IPS-18c (cell line): ENCODE data around the gene MATN1.
"Not testable (repeated sequence)": the region's sequence is repeated elsewhere in the genome, so short reads cannot be mapped to it uniquely, and the experiment has no call there.

Source experiments
- H3K4me3 ChIP-seq: 2 replicates; pipeline ENCODE4 v1.7.0; 2013; ENCODE audit warnings: low read depth, mild to moderate bottlenecking, low read length, moderate library complexity; ENCODE audit not compliant: insufficient read depth
- H3K9me3 ChIP-seq: one replicate; pipeline ENCODE4 v1.6.1; 2013; ENCODE audit warnings: mild to moderate bottlenecking, low read length, moderate library complexity; ENCODE audit not compliant: control insufficient read depth, insufficient read depth

MATN1 gene, protein sequence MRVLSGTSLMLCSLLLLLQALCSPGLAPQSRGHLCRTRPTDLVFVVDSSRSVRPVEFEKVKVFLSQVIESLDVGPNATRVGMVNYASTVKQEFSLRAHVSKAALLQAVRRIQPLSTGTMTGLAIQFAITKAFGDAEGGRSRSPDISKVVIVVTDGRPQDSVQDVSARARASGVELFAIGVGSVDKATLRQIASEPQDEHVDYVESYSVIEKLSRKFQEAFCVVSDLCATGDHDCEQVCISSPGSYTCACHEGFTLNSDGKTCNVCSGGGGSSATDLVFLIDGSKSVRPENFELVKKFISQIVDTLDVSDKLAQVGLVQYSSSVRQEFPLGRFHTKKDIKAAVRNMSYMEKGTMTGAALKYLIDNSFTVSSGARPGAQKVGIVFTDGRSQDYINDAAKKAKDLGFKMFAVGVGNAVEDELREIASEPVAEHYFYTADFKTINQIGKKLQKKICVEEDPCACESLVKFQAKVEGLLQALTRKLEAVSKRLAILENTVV

GRCh38 chr1:30723331-30723755 is at the start of gene MATN1:
Gene MATN1, minus strand, starts transcription at chr1:30723585. Its CDS starts 34 bp downstream, at chr1:30723551.
- no peak within 1 kb of the TSS for H3K4me3 ChIP-seq
- H3K9me3 ChIP-seq = no peaks in the 10 kb centered on the region

- no peaks in the 10 kb centered on the region for H3K9me3 ChIP-seq
- H3K4me3 ChIP-seq = no peak overlapping the region
These were observed 47.6 kb upstream of the MATN1 start for GRCh38 chr1:30771005-30771404.

DNA sequence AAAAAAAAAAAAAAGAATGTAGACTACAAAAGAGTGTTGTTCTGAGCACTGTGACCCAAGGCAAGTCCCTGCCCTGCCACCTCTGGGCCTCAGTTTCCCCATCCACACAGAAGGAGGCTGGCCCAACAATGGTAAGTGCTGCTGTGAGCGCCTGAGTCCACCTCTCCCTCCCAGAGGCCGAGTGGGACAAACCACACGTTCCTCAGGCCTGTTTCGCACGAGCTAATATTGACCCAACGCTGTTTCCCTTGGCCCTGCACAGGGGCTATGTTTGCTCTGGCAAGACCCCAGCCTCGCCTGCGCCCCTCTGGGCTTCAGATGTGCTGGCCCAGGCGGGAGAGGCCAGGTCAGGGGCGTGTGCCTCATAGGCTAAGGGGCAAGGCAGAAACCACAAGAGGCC is 46.8 kb upstream of the MATN1 start:
- H3K9me3 ChIP-seq = no peaks in the 10 kb centered on the region
- no peak overlapping the region for H3K4me3 ChIP-seq

- Histone ChIP-seq H3K4me3 (no peak overlapping the region), H3K9me3 (no peaks in the 10 kb centered on the region)
These were observed 45.7 kb upstream of the MATN1 start for GRCh38 chr1:30768830-30769718.

DNA sequence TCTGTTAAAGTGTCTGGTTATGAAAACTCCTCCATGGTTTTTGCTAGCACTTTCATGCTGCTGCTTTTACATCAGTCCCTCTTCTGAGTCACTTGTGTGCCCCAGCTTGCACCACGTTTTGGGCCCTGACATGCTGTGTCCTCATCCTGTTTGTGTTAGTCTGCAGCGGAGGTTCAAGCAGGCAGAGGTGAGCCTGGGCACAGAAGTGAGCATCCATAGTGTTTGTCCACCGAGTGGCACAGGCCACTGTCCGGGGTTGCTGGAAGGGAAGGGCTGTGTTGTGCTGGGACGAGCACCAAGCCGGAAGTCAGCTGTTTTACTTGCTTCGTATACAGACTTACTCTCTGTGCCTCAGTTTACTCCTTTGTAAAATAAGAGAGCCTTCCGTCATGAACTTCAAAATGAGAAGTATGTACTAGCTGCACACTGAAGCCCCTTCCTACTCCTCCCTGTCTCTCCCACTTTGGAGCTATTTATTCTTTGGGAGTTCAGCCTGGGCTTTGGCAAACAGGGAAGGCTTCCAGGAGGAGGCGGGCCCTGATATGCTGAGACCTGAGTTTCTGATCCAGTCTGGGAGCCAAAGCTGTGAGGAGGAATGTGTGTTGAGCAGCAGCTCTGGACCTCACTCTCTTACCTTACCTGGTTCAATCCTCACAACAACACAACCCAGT is 44.9 kb upstream of the MATN1 start:
- Histone ChIP-seq H3K4me3 (no peak overlapping the region), H3K9me3 (no peaks in the 10 kb centered on the region)

- not testable (repeated sequence) for H3K9me3 ChIP-seq, H3K4me3 ChIP-seq
These were observed 43.6 kb upstream of the MATN1 start for GRCh38 chr1:30766948-30767347.

GRCh38 chr1:30765556-30766434 is 42.4 kb upstream of the MATN1 start:
- Histone ChIP-seq H3K9me3 (no peaks in the 10 kb centered on the region), H3K4me3 (no peak overlapping the region)

- Histone ChIP-seq H3K4me3 (no peak overlapping the region), H3K9me3 (no peaks in the 10 kb centered on the region)
These were observed 41.7 kb upstream of the MATN1 start for GRCh38 chr1:30764939-30765555.

- Histone ChIP-seq H3K4me3 (no peak overlapping the region), H3K9me3 (no peaks in the 10 kb centered on the region)
These were observed 41.0 kb upstream of the MATN1 start for GRCh38 chr1:30764396-30764795.

DNA sequence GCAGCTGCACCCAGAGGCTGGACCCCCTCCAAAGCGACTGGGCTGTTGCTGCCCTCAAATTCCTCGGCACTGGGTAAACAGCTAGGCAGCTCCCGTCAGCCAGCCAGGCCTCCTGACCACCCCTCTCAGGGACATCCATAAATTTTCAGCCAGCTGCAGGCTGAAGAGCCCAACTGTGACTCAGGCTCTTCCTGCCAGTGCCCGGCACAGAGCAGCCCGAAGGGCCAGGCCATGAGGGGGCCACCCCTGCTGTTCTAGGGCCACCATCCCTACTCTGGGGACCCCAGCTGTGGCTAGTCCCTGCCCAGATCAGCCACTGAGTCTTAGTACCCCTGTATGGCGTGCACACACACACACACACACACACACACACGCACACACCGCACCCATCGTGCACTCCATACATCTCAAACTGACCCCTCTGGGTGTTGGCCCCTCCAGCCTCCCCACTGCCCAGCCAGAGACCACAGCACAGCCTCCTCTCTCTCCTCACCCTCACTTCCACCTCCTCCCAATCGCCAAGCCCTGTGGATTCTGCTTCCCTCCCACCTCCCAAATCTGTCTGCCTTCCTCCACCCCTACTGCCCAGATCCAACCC is 40.4 kb upstream of the MATN1 start:
- Histone ChIP-seq H3K9me3 (no peaks in the 10 kb centered on the region), H3K4me3 (no peak overlapping the region)

GRCh38 chr1:30762930-30763650 is 39.7 kb upstream of the MATN1 start:
- H3K4me3 ChIP-seq = no peak overlapping the region
- no peaks in the 10 kb centered on the region for H3K9me3 ChIP-seq

- H3K9me3 ChIP-seq = no peaks in the 10 kb centered on the region
- no peak overlapping the region for H3K4me3 ChIP-seq
These were observed 39.0 kb upstream of the MATN1 start for GRCh38 chr1:30762152-30762929.

DNA sequence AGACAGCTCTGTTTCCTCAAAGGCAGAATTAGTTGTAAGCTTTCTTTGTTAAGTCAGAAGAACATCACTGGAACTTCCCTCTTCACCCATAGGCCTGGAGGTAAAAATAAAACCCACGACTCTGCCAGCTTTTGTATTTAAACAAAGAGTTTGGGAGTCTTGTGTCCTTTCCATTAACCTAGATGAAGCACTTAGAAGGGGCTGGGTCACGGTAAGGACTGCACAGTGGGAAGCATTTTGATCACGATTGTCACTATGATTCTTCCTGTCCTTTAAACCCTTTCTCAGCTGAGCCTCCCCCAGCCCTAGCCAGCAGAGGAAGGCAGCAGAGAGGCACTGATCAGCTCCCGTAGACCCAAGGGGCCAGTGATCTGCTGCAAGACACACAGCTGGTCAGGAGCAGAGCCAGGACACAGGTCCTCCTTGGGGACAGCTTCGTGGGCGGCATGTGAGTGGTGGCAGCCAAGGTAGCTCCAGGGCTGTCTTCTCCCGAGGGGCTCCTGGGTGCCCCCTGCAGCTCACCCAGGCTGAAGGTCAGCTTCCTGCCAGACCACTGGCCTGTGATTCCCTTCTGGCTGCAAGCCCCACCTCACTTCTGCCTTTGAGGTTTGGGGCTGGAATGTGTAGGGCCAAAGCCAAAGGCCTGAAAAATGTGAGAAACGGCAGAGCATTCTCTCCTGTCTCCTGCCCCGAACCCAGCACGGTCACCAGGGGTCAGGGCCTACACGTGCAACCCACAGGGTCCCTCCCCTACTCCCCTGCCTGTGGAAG is 38.2 kb upstream of the MATN1 start:
- no peak overlapping the region for H3K4me3 ChIP-seq
- no peaks in the 10 kb centered on the region for H3K9me3 ChIP-seq
